GM18519 (cell line): ENCODE results near the gene HIVEP2.
A peak's percentile ranks its signal among the peaks of the same experiment; 100 is the strongest.

ENCODE experiments used
- ATAC-seq: cut with Tn5 transposase; IDR thresholded peaks from one replicate; pipeline ENCODE4 v1.9.1; 2021; ENCODE audit warnings: mild to moderate bottlenecking, moderate library complexity; ENCODE audit not compliant: unreplicated experiment, low FRiP score

Gene HIVEP2

GRCh38 chr6:142868917-142869316, 76.1 kb downstream of the HIVEP2 start:
- ATAC-seq: no peak

- ATAC-seq: no peak
Measured at GRCh38 chr6:142867988-142868812, 76.8 kb downstream of the HIVEP2 start.

GRCh38 chr6:142867355-142867801, 77.6 kb downstream of the HIVEP2 start:
- no peak for ATAC-seq

GRCh38 chr6:142863981-142864380, 81.0 kb downstream of the HIVEP2 start:
- no peak for ATAC-seq

GRCh38 chr6:142861711-142862110, 83.3 kb downstream of the HIVEP2 start:
- ATAC-seq: no peak

- ATAC-seq: no peak
Measured at GRCh38 chr6:142860498-142860897, 84.5 kb downstream of the HIVEP2 start.

GRCh38 chr6:142857796-142858555, 87.0 kb downstream of the HIVEP2 start:
- ATAC-seq: no peak

- ATAC-seq: peak; percentile 32
Measured at GRCh38 chr6:142857233-142857761, 87.7 kb downstream of the HIVEP2 start.

- ATAC-seq: peak; percentile 41
Measured at GRCh38 chr6:142856624-142857232, 88.2 kb downstream of the HIVEP2 start.

GRCh38 chr6:142855893-142856623, 88.9 kb downstream of the HIVEP2 start:
- peak; percentile 34 for ATAC-seq

GRCh38 chr6:142854589-142855488, 90.1 kb downstream of the HIVEP2 start:
- no peak for ATAC-seq

GRCh38 chr6:142853244-142854180, 91.5 kb downstream of the HIVEP2 start:
- ATAC-seq: no peak

- no peak for ATAC-seq
Measured at GRCh38 chr6:142851601-142852000, 93.4 kb downstream of the HIVEP2 start.

GRCh38 chr6:142850679-142851423, 94.1 kb downstream of the HIVEP2 start:
- peak; percentile 63 for ATAC-seq

GRCh38 chr6:142848976-142849375, 96.0 kb downstream of the HIVEP2 start:
- ATAC-seq: no peak

GRCh38 chr6:142848156-142848555, 96.8 kb downstream of the HIVEP2 start:
- ATAC-seq: no peak

GRCh38 chr6:142846883-142847287, 98.1 kb downstream of the HIVEP2 start:
- no peak for ATAC-seq

- ATAC-seq: no peak
Measured at GRCh38 chr6:142846459-142846831, 98.5 kb downstream of the HIVEP2 start.
